ENCODE measurements around the gene ZNF121. TPM values are rescaled to one million over a fixed set of nuclear protein-coding genes. Genes with fewer than 3 reads are reported as not detected.

The ZNF121 gene
- total RNA-seq, 1 donor from 2014 or later: 178 TPM

DNA sequence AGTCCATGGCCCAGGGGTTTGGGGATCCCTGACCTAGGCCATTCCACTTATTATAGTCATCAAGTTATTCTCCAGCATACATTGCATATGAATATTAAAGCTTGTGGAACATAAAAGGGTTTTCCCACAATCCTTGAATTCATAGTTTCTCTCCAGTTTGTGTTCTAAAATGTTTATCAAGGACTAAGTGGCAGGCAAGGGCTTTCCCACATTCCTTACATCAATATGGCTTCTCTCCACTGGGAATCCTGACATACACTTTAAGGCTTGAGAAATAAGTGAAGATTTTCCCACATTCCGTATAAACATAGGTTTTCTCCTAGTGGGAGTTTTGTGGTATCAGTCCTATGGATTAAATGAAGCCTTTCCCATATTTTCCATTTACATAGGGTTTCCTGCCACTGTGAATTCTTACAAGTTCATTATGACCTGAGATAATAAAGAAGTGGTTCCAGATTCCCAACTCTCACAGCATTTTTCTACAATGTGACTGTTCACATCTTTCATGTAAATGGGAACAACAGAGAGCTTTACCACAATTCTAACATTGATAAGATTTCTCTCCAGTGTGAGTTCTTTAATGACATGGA lies 60.3 kb downstream of the ZNF121 start:
- Histone ChIP-seq H3F3A (ENCODE audit: low read depth) (peaks cover 16% of the 10 kb centered on the region), H3K79me2 (ENCODE audit: low read depth) (no peaks in the 10 kb centered on the region), H3K27me3 (no peaks in the 10 kb centered on the region), H3K4me1 (no peaks in the 10 kb centered on the region), H3K9ac (no peak overlapping the region), H4K20me1 (ENCODE audit: low read depth) (no peaks in the 10 kb centered on the region), H3K27ac (no peak overlapping the region), H2AFZ (replicated peaks) (no peak overlapping the region), H3K36me3 (peaks cover 44% of the 10 kb centered on the region), H3K4me3 (no peak overlapping the region), H3K9me3 (ENCODE audit: low read depth) (peaks cover 56% of the 10 kb centered on the region), H3K4me2 (no peak overlapping the region)
- Mint-ChIP-seq H3K4me1 (no peaks in the 10 kb centered on the region), H3K9me3 (peaks cover 77% of the 10 kb centered on the region), H3K36me3 (peaks cover 60% of the 10 kb centered on the region), H3K4me3 (no peak overlapping the region), H3K27ac (no peak overlapping the region), H3K27me3 (ENCODE audit: insufficient read depth, low read depth) (no peaks in the 10 kb centered on the region)
- TF ChIP-seq, protein P1, sequence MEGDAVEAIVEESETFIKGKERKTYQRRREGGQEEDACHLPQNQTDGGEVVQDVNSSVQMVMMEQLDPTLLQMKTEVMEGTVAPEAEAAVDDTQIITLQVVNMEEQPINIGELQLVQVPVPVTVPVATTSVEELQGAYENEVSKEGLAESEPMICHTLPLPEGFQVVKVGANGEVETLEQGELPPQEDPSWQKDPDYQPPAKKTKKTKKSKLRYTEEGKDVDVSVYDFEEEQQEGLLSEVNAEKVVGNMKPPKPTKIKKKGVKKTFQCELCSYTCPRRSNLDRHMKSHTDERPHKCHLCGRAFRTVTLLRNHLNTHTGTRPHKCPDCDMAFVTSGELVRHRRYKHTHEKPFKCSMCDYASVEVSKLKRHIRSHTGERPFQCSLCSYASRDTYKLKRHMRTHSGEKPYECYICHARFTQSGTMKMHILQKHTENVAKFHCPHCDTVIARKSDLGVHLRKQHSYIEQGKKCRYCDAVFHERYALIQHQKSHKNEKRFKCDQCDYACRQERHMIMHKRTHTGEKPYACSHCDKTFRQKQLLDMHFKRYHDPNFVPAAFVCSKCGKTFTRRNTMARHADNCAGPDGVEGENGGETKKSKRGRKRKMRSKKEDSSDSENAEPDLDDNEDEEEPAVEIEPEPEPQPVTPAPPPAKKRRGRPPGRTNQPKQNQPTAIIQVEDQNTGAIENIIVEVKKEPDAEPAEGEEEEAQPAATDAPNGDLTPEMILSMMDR (IDR thresholded peaks at IDR 0.05): no peak
- TF ChIP-seq EZH2 (IDR thresholded peaks at IDR 0.05): no peak
- no peak for TF ChIP-seq EZH2phosphoT487 (IDR thresholded peaks at IDR 0.05)
- no peak for DNase-seq (ENCODE audit: low spot score)

Other genes starting within 250 kb of the ZNF121 start
- 15.7 and 20.9 TPM in 2 replicates for gene ZNF177, start 221.5 kb downstream of the ZNF121 start, total RNA-seq (ENCODE audit: low replicate concordance)
- 35.1 and 46.2 TPM in 2 replicates for gene ZNF266, start 148.9 kb downstream of the ZNF121 start, total RNA-seq (ENCODE audit: low replicate concordance)
- gene ZNF560, start 85.9 kb downstream of the ZNF121 start, total RNA-seq (ENCODE audit: low replicate concordance): not detected in 2 replicates
- gene ZNF426, start 45.9 kb downstream of the ZNF121 start, total RNA-seq (ENCODE audit: low replicate concordance): 29.6 and 32.6 TPM in 2 replicates
- 45.6 and 80.1 TPM in 2 replicates for gene ZNF561, start 36.7 kb upstream of the ZNF121 start, total RNA-seq (ENCODE audit: low replicate concordance)
- 1.6 and 3.3 TPM in 2 replicates for gene ZNF562, start 90.6 kb upstream of the ZNF121 start, total RNA-seq (ENCODE audit: low replicate concordance)
- 13.1 and 18.0 TPM in 2 replicates for gene ZNF846, start 184.2 kb upstream of the ZNF121 start, total RNA-seq (ENCODE audit: low replicate concordance)
- gene FBXL12, start 234.6 kb upstream of the ZNF121 start, total RNA-seq (ENCODE audit: low replicate concordance): 9.9 and 27.3 TPM in 2 replicates
- 628 and 652 TPM in 2 replicates for gene UBL5, start 243.4 kb upstream of the ZNF121 start, total RNA-seq (ENCODE audit: low replicate concordance)